ENCODE results near the gene HAPSTR1.

Gene HAPSTR1

DNA sequence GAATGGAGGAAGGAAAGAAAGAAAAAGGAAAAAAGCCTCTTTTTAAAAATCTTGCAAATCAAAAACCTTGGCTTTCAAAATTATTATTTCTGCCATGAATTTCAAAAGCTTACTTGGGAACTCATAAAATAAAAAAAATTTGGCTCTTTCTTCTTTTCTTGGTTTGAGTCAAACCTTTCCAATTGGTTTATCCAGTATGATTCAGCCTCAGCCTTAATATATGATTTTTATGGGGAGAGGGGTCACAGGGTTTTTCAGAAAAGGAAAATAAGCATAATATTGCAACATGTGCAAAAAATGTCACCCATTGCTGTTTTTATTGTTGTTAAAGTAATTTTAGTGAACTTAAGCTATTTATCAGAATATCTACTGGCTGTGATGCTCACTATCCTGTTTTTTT, 31.2 kb upstream of the HAPSTR1 start:
- Histone ChIP-seq H2BK12ac (ENCODE audit: low read length in 2 of 2) (no peak overlapping the region), H3K27ac (ENCODE audit: low read length, poor library complexity, severe bottlenecking) (no peak overlapping the region), H3K9me3 (ENCODE audit: control insufficient read depth, low read length) (no peaks in the 10 kb centered on the region), H2BK15ac (ENCODE audit: low read depth, poor library complexity, severe bottlenecking) (no peak overlapping the region), H3K4me2 (ENCODE audit: low read length, poor library complexity, severe bottlenecking) (no peak overlapping the region), H4K91ac (ENCODE audit: low read length) (no peak overlapping the region), H3K9ac (ENCODE audit: low read length) (peak overlapping the region; percentile 75), H3K4me1 (ENCODE audit: control insufficient read depth, insufficient read depth, low read depth, low read length) (peaks cover 5% of the 10 kb centered on the region), H3K18ac (ENCODE audit: low read depth in 1 of 2, low read length in 2 of 2) (no peak overlapping the region), H2BK120ac (ENCODE audit: low read depth, low read length) (no peak overlapping the region), H3K23ac (ENCODE audit: low read length in 2 of 2) (no peak overlapping the region), H3K4me3 (ENCODE audit: insufficient read depth in 1 of 2, low read depth in 1 of 2, low read length in 2 of 2) (peak overlapping the region in 1 of 2 experiments; percentile 55), H3K27me3 (ENCODE audit: control insufficient read depth in 1 of 2, insufficient read depth in 1 of 2, low read length in 2 of 2) (no peaks in the 10 kb centered on the region), H3K4ac (ENCODE audit: low read depth in 1 of 2, low read length in 2 of 2) (no peak overlapping the region), H4K8ac (ENCODE audit: low read length) (no peak overlapping the region), H3K14ac (ENCODE audit: low read length in 2 of 2) (no peak overlapping the region), H2BK5ac (ENCODE audit: low read depth, low read length, poor library complexity, severe bottlenecking) (no peak overlapping the region), H3K36me3 (ENCODE audit: control insufficient read depth in 1 of 2, insufficient read depth in 2 of 2, low read depth in 1 of 2, low read length in 2 of 2) (no peaks in the 10 kb centered on the region), H3K79me1 (replicated peaks; ENCODE audit: low read length, poor library complexity, severe bottlenecking) (no peaks in the 10 kb centered on the region), H2AFZ (ENCODE audit: low read depth, low read length) (no peak overlapping the region), H2AK5ac (ENCODE audit: low read length, severe bottlenecking) (no peak overlapping the region)
- DNase-seq, result no peak

DNA sequence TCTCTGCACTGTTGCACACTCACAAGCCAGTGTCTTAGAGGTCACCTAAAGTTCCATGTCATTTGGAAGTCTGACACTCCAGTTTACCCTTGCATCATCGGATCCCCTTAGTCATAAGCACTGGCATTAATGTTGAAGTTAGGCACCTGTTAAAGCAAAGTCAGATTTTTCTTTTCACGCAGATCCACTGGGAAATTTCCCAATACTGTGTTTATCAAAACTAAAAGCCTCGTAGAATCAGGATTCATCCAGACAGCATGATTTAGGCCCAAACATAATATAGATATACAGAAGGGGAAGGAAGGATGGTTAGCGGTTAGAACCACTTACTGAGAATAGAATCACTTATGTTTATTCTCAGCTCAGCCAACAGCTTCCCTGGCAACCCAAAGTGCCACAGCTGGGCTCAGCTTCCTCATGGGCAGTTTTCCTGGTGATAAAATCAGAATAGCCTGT, 30.1 kb upstream of the HAPSTR1 start:
- H3K4me1 ChIP-seq (ENCODE audit: control insufficient read depth, insufficient read depth, low read depth, low read length), result peaks cover 5% of the 10 kb centered on the region
- no peak overlapping the region for H3K4me2 ChIP-seq (ENCODE audit: low read length, poor library complexity, severe bottlenecking)
- H2AFZ ChIP-seq (ENCODE audit: low read depth, low read length), result no peak overlapping the region
- no peaks in the 10 kb centered on the region for H3K27me3 ChIP-seq (ENCODE audit: control insufficient read depth in 1 of 2, insufficient read depth in 1 of 2, low read length in 2 of 2)
- H3K9me3 ChIP-seq (ENCODE audit: control insufficient read depth, low read length), result no peaks in the 10 kb centered on the region
- no peak overlapping the region for H3K14ac ChIP-seq (ENCODE audit: low read length in 2 of 2)
- no peak overlapping the region for H3K23ac ChIP-seq (ENCODE audit: low read length in 2 of 2)
- H2BK15ac ChIP-seq (ENCODE audit: low read depth, poor library complexity, severe bottlenecking), result no peak overlapping the region
- no peaks in the 10 kb centered on the region for H3K79me1 ChIP-seq (replicated peaks; ENCODE audit: low read length, poor library complexity, severe bottlenecking)
- no peak overlapping the region for H3K9ac ChIP-seq (ENCODE audit: low read length)
- WGBS, result 38% methylated on average over 1 of the region's 4 CpGs
- H3K27ac ChIP-seq (ENCODE audit: low read length, poor library complexity, severe bottlenecking), result no peak overlapping the region
- peak; percentile 92 for DNase-seq
- H3K18ac ChIP-seq (ENCODE audit: low read depth in 1 of 2, low read length in 2 of 2), result no peak overlapping the region
- H4K8ac ChIP-seq (ENCODE audit: low read length), result no peak overlapping the region
- H3K4ac ChIP-seq (ENCODE audit: low read depth in 1 of 2, low read length in 2 of 2), result no peak overlapping the region
- no peaks in the 10 kb centered on the region for H3K36me3 ChIP-seq (ENCODE audit: control insufficient read depth in 1 of 2, insufficient read depth in 2 of 2, low read depth in 1 of 2, low read length in 2 of 2)
- no peak overlapping the region for H2BK5ac ChIP-seq (ENCODE audit: low read depth, low read length, poor library complexity, severe bottlenecking)
- no peak overlapping the region for H2BK120ac ChIP-seq (ENCODE audit: low read depth, low read length)
- H3K4me3 ChIP-seq (ENCODE audit: insufficient read depth in 1 of 2, low read depth in 1 of 2, low read length in 2 of 2), result no peak overlapping the region
- no peak overlapping the region for H2AK5ac ChIP-seq (ENCODE audit: low read length, severe bottlenecking)
- no peak overlapping the region for H4K91ac ChIP-seq (ENCODE audit: low read length)
- no peak overlapping the region for H2BK12ac ChIP-seq (ENCODE audit: low read length in 2 of 2)

DNA sequence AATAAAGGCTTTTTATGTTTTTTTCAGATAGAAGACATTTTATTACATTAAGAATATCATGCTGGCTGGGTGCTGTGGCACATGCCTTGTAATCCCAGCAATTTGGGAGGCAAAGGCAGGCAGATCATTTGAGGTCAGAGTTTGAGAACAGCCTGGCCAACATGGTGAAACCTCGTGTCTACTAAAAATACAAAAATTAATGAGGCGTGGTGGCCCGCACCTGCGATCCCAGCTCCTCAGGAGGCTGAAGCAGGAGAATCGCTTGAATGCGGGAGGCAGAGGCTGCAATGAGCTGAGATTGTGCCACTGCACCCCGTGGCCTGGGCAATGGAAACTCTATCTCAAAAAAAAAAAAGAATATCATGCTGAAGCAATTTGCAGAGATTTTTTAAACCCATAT, 29.1 kb upstream of the HAPSTR1 start:
- H3K23ac ChIP-seq (ENCODE audit: low read length in 2 of 2), result no peak overlapping the region
- no peak overlapping the region for H2BK15ac ChIP-seq (ENCODE audit: low read depth, poor library complexity, severe bottlenecking)
- H3K18ac ChIP-seq (ENCODE audit: low read depth in 1 of 2, low read length in 2 of 2), result no peak overlapping the region
- H3K36me3 ChIP-seq (ENCODE audit: control insufficient read depth in 1 of 2, insufficient read depth in 2 of 2, low read depth in 1 of 2, low read length in 2 of 2), result no peaks in the 10 kb centered on the region
- WGBS, result 91% methylated on average over 5 of the region's 7 CpGs
- peaks cover 5% of the 10 kb centered on the region for H3K4me1 ChIP-seq (ENCODE audit: control insufficient read depth, insufficient read depth, low read depth, low read length)
- H2AK5ac ChIP-seq (ENCODE audit: low read length, severe bottlenecking), result no peak overlapping the region
- H3K9ac ChIP-seq (ENCODE audit: low read length), result no peak overlapping the region
- H4K8ac ChIP-seq (ENCODE audit: low read length), result no peak overlapping the region
- no peaks in the 10 kb centered on the region for H3K9me3 ChIP-seq (ENCODE audit: control insufficient read depth, low read length)
- H2BK12ac ChIP-seq (ENCODE audit: low read length in 2 of 2), result no peak overlapping the region
- no peaks in the 10 kb centered on the region for H3K27me3 ChIP-seq (ENCODE audit: control insufficient read depth in 1 of 2, insufficient read depth in 1 of 2, low read length in 2 of 2)
- H3K4ac ChIP-seq (ENCODE audit: low read depth in 1 of 2, low read length in 2 of 2), result no peak overlapping the region
- no peak overlapping the region for H3K4me3 ChIP-seq (ENCODE audit: insufficient read depth in 1 of 2, low read depth in 1 of 2, low read length in 2 of 2)
- DNase-seq, result no peak
- H3K4me2 ChIP-seq (ENCODE audit: low read length, poor library complexity, severe bottlenecking), result no peak overlapping the region
- H2BK120ac ChIP-seq (ENCODE audit: low read depth, low read length), result no peak overlapping the region
- no peak overlapping the region for H2BK5ac ChIP-seq (ENCODE audit: low read depth, low read length, poor library complexity, severe bottlenecking)
- no peak overlapping the region for H2AFZ ChIP-seq (ENCODE audit: low read depth, low read length)
- H3K27ac ChIP-seq (ENCODE audit: low read length, poor library complexity, severe bottlenecking), result no peak overlapping the region
- H3K79me1 ChIP-seq (replicated peaks; ENCODE audit: low read length, poor library complexity, severe bottlenecking), result no peaks in the 10 kb centered on the region
- no peak overlapping the region for H3K14ac ChIP-seq (ENCODE audit: low read length in 2 of 2)
- no peak overlapping the region for H4K91ac ChIP-seq (ENCODE audit: low read length)

DNA sequence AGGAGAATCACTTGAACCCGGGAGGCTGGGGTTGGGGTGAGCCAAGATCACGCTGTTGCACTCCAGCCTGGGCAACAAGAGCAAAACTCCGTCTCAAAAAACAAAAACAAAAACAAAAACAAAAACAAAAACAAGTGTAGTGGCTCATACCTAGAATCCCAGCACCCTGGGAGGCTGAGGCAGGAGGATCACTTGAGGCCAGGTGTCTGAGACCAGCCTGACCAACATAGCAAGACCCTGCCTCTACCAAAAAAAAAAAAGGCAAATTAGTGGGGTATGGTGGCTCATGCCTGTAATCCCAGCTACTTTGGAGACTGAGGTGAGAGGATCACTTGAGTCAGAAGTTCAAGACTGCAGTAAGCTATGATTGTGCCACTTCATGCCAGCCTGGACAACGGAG, 26.4 kb upstream of the HAPSTR1 start:
- no peak for DNase-seq
- H3K4ac ChIP-seq (ENCODE audit: low read depth in 1 of 2, low read length in 2 of 2), result no peak overlapping the region
- no peak overlapping the region for H3K9ac ChIP-seq (ENCODE audit: low read length)
- no peak overlapping the region for H3K23ac ChIP-seq (ENCODE audit: low read length in 2 of 2)
- no peak overlapping the region for H3K27ac ChIP-seq (ENCODE audit: low read length, poor library complexity, severe bottlenecking)
- no peak overlapping the region for H3K14ac ChIP-seq (ENCODE audit: low read length in 2 of 2)
- H3K9me3 ChIP-seq (ENCODE audit: control insufficient read depth, low read length), result peaks cover 3% of the 10 kb centered on the region
- H4K8ac ChIP-seq (ENCODE audit: low read length), result no peak overlapping the region
- H2AK5ac ChIP-seq (ENCODE audit: low read length, severe bottlenecking), result no peak overlapping the region
- no peaks in the 10 kb centered on the region for H3K36me3 ChIP-seq (ENCODE audit: control insufficient read depth in 1 of 2, insufficient read depth in 2 of 2, low read depth in 1 of 2, low read length in 2 of 2)
- no peak overlapping the region for H2BK5ac ChIP-seq (ENCODE audit: low read depth, low read length, poor library complexity, severe bottlenecking)
- no peak overlapping the region for H3K18ac ChIP-seq (ENCODE audit: low read depth in 1 of 2, low read length in 2 of 2)
- H2AFZ ChIP-seq (ENCODE audit: low read depth, low read length), result no peak overlapping the region
- H2BK120ac ChIP-seq (ENCODE audit: low read depth, low read length), result no peak overlapping the region
- H3K4me2 ChIP-seq (ENCODE audit: low read length, poor library complexity, severe bottlenecking), result no peak overlapping the region
- no peak overlapping the region for H4K91ac ChIP-seq (ENCODE audit: low read length)
- H3K79me1 ChIP-seq (replicated peaks; ENCODE audit: low read length, poor library complexity, severe bottlenecking), result no peaks in the 10 kb centered on the region
- H3K27me3 ChIP-seq (ENCODE audit: control insufficient read depth in 1 of 2, insufficient read depth in 1 of 2, low read length in 2 of 2), result no peaks in the 10 kb centered on the region
- no peak overlapping the region for H2BK12ac ChIP-seq (ENCODE audit: low read length in 2 of 2)
- peaks cover 7% of the 10 kb centered on the region for H3K4me1 ChIP-seq (ENCODE audit: control insufficient read depth, insufficient read depth, low read depth, low read length)
- no peak overlapping the region for H3K4me3 ChIP-seq (ENCODE audit: insufficient read depth in 1 of 2, low read depth in 1 of 2, low read length in 2 of 2)
- WGBS, result 80% methylated on average over 1 of the region's 4 CpGs
- H2BK15ac ChIP-seq (ENCODE audit: low read depth, poor library complexity, severe bottlenecking), result no peak overlapping the region
